Stimulated activated CD8-positive, alpha-beta memory T cell treated with anti-CD3 and anti-CD28 coated beads, Interleukin-12 subunit alpha, Interleukin-12 subunit beta, amount 100 ng/mL, for 24 hours (primary cell): Measurements from ENCODE around the gene HMGB2.

Source experiments
- DNase-seq: peaks from one replicate; pipeline ENCODE4 v3.0.0-alpha.2; 2020; ENCODE audit errors: extremely low read depth

The HMGB2 gene

DNA sequence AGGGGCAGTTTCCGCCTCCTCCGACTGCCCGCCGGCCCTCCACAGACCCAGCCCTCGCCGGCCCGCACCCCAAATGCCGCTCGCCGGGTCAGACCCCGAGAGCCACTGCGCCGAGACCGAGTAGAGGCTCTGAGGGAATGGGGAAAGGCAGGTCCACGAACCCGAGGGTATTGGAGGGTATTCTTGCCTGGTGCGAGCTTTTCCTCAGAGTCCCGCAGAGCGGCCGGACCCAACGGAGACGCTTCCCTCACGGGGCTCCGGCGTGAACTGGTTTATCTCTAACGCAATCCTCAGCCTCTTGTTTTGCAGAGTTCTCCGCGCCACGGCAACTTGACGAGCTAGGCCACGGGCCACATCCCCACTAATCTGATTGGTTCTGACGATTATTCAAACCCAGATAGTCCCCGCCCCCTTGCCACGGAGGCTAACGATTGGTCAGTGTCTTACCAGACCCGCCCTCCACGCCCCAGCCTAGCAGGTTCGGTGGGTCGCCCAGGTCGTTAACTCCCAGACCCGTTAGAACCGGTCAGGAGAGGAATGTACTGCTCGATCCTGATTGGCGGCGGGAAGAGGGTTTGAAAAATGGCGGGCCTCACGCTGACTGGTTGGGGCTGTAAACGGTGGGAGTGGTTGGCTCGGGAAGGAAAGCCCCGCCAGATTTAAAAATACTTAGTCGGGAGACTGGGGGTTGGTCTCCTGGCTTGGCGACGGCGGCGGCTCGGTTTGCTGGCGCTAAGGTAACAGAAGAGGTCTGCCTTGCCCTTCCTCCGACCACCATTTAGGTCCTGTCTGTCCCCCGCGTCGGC lies at the start of gene HMGB2:
TSS of gene HMGB2 (minus strand) at position 274 of the 806 bp plus-strand sequence. CDS start 709 bp downstream, outside the sequence.
- DNase-seq = peak; percentile 100

DNA sequence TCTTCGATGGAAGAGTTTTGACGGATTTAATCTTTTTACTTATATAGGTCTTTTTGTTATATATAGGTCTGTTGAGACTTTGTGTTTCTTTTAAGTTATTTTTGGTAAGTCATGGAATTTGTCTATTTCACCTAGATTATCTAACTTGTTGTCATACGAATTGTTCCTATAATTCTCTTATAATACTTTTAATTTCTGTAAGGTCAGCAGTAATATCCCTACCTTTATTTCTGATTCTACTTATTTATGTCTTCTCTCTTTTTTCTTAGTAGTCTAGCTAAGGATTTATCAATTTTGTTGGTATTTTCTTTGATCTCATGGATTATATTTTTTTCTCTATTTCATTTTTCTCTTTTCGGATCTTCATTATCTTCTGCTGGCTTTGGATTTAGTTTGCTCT lies 48.2 kb upstream of the HMGB2 start:
- DNase-seq = no peak

DNA sequence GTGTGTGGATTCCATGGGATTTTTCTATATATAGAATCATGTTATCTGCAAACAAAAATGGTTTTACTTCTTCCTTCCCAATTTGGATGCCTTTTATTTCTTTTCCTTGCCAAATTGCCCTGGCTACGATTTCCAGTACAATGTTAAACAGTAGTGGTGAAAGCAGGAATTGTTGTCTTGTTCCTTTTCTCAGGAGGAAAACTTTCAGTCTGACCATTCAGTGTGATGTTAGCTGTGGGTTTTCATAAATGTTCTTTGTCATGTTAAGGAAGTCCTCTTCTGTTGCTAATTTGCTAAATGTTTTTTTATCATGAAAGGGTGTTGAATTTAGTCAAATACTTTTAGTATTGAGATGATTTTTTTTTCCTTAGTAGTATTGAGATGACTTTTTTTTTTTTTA lies 47.5 kb upstream of the HMGB2 start:
- DNase-seq = no peak

DNA sequence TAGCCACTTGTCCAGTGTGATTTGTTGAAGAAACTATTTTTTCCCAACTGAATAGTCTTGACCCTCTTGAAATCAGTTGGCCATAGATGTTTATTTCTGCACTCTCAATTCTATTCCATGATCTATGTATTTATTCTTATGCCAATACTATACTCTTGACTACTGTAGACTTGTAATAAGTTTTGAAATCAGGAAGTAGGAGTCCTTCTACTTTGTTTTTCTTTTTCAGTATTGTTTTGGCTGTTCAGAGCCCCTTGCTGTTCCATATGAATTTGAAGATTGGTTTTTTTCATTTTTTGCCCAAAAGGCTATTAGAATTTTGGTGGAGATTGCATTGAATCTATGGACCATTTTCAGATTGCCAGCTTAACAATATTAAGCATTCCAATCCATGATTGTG lies 46.8 kb upstream of the HMGB2 start:
- no peak for DNase-seq

DNA sequence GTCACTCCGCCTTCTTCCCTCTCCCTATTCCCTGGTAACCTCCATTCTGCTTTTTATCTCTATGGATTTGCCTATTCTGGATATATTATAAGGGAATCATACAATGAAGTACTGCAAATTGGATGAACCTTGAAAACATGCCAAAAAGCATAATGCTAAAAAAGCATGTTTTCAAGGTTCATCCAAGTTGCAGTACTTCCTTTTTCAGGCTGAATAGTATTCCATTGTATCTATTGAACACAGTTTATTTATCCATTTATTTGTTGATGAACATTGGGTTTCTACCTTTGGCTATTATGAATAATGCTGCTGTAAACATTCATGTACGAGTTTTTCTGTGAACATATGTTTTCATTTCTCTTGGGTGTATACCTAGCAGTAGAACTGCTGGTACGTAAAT lies 45.8 kb upstream of the HMGB2 start:
- DNase-seq = no peak

DNA sequence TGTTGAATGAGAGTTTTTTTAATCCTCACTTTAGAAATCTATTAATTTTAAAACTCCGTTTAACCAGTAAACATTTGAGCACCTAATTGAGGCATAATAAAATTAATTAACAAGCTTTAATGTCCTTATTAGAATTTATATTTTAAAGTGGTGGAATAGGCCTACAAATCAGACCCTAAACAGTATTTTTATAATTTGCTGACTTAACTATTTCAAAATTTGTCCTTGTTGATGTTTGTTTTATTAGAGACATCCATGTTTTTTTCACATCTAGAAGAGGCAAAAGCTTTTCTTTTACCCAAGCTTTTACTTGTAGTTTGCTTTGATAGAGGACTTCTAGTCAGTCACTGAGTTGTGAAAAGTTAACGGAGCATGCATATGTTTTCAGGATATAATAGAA lies 40.4 kb upstream of the HMGB2 start:
- DNase-seq = no peak

DNA sequence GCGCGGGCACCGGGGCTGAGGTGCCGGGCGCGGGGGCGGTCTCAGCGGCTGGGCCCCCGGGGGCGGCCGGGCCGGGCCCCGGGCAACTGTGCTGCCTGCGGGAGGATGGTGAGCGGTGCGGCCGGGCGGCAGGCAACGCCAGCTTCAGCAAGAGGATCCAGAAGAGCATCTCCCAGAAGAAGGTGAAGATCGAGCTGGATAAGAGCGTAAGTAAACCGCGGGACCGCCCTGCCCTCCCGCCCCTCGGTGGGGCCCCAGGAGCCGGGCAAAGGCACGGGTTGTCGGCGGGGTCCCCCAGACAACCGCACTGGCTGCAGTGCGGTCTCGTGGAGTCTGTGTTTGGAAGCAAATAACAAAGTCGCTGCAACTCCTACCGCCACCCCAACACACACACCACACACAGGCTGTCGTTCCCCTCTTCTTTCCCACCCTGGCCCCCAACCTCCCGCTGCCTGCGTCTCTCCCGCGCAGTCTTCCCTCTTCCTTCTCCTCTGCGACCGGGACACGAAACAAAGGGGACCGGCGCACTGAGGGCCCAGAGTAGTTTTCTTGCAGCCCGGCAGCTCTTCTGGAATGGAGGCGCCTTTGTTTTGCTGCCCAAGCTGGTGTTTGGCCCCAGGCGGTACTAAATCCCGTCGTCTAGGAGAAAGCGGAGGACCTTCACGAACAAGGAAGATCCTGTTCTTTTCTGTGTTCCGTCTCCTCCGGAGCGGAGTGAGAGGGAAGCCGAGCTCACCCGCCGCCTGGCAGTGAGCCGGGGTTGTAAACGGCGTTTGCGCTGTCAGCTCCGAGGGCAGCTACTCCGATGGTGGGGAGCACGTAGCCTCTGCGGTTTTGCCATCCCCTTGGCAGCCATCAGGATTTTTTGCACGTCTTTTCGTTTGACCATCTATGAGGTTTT lies 37.4 kb upstream of the HMGB2 start:
- no peak for DNase-seq

DNA sequence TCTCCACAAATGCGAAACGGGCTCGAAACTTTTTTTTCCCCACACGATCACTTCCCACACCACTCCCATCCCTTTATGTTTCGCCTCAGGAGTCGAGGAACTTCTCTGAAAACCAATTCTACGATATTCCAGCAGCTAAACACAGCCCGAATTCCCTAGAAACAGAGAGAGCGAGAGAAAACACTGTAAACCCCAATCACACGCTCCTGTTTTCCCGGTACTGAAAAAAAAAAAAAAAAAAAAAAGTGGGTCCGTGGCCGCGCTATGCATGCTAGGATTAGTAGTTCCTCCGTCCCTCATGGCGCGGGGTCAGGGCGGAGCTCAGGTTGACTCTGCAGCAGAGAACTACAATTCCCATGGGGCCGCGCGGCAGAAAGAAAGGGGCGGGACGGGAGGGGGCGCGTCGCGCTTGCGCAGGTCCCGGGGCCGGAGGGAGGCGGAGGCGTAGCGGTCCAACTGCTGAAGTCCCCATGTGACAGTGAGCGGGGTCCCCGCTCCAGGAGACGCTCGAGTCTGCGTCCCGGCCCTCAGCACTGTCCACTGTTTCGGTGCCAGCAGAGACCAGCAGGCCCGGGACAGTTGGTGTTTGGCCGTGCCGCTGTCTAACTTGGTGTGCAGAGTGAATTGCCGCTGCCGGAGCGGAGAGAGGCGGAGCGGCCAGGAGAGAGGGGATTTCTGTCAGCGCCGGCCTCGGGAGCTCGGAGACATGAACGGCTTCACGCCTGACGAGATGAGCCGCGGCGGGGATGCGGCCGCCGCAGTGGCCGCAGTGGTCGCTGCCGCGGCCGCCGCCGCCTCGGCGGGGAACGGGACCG lies 36.5 kb upstream of the HMGB2 start, which contains the start of gene SAP30:
TSS of gene SAP30 (plus strand) at position 478 of the 815 bp plus-strand sequence. CDS start at position 707, 229 bp downstream.
- peak; percentile 93 for DNase-seq

DNA sequence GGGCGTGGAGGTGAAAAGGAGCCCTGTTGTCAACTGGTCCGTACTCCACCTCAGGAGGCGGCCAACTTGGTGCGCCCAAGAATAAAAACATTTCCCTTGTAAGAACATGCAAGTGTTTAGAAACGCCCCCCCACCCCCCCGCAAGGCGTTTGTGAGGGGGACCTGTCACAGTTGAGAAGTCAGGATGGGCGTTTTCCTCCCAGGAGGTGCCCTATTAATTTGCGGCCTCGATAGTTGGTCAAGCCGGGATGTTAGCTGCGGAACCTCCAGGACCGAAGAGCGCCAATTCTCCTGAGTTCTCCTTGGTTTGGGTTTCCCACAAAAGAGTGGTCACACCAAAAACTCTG lies 35.9 kb upstream of the HMGB2 start:
- DNase-seq = no peak

DNA sequence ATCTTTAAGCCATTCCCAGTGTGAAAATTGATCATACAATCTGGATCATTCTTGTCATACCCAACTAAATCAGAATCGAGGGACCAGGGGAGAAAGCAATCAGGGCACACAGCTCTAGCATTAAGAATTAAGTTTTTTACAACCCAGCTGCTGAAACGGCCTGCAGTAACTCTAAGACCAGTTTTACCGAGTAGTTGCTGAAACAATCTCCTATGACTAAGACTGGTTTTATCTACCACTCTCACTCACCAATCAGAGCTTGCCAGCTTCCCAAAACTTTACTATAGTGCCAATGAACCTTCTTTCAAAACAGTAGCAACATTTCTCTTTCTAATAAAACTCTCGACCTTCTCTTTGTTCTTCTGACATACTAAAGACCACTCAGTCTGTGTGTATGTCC lies 33.8 kb upstream of the HMGB2 start:
- DNase-seq = no peak

DNA sequence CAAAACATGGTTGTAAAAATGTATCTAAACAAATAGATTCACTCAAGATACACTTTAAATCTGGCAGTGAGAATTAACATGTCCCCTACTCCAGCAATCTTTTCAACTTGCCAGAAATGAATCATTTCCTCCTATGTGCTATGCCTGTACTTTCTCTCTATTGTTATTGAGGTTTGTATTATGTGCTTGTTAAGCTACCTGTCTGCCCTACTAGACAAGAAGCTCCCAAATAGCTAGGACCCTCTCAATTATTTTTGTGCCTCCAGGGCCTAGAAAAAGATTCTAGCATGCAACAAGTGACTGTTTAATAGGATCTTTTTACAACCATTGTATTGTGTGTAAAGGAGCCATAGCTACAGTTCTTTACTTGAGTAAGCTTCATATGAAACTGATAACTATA lies 33.1 kb upstream of the HMGB2 start:
- DNase-seq = no peak

DNA sequence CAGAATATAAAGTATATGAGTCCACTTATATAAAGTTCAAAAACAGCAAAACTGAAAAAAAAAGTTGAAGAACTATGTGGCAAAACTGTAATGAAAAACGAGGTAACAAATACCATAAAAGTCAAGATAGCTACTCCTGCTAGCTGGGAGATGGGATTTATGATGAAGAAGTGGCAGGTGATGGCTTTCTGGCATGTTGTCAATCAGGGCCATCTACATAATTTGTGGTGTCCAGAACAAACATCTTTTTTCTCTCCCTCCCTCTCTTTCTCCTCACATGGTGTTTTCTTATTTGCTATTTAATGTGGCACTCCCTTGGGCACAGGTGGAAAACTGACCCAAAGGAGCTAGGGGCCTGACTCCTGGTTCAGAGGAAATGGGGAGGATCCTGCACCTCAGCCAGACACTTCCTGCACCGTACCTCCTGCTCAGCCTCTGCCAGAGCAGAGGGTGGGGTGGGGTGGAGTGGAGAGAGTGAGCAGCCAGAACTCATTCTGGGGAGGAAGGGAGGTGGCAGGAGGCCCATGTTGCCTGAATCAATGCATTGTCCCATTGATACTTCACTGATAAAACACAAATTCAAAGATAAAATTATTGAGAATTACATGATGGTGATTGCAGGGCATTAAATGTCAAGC lies 31.3 kb upstream of the HMGB2 start:
- no peak for DNase-seq

DNA sequence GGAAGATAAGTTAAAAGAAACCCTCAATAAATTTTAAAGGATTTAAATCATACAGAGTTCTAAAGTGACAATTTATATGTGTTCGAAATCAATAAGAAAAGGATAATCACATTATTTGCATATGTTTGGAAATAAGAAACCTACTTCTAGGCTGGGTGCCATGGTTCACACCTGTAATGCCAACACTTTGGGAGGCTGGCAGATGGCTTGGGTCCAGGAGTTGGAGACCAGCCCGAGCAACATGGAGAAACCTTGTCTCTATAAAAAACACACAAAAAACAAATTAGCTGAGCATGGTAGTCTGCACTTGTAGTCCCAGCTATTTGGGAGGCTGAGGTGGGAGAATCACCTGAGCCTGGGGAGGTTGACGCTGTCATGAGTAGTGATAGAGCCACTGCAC lies 28.5 kb upstream of the HMGB2 start:
- DNase-seq = no peak

DNA sequence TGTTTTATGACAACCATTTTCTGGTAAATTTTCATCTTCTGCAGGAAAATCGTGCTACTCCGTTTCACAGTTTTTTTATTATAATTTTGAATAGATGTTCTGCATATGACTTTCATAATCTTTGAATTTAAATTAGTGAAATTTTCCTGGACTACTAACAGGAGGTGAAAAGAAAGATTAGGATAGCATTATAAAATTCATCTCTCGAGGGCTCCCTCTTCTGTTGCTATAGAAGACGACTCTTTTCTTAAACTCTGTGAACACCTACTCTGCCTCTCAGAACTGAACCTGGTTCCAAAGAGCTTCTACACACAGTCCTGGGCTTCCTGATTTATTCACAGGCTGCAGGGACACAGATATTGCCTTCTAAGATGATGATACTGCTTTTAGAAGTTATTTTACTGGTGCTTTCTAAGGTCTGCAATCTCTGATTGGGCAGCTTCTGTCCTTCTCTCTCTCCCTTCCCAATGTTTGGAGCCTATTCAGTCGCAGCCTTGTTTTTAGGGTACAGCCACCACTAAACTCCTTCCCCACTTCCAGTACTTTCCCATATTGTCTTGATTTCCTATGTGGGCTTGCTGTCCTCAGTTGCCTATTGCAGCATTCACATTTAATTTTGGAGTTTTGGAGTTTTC lies 26.5 kb upstream of the HMGB2 start:
- DNase-seq = no peak

DNA sequence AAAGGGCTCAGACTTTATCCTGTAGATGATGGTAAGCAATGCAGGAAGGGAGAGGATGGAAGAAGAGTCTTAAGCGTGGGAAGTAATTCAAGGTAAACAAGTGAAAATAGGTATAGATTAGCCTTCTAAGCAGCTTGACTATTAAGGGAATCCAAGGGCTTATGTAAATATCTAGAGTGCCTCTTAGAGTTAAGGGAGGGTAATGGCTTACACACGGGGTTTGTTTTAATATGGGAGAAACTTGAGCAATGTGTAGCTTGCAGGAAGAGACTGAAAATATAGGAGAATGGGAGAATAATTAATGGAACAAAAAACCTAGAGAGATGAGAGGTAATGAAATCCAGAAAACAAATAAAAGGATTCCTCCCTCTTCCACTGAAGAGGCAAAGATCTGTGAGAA lies 23.8 kb upstream of the HMGB2 start:
- DNase-seq = no peak

DNA sequence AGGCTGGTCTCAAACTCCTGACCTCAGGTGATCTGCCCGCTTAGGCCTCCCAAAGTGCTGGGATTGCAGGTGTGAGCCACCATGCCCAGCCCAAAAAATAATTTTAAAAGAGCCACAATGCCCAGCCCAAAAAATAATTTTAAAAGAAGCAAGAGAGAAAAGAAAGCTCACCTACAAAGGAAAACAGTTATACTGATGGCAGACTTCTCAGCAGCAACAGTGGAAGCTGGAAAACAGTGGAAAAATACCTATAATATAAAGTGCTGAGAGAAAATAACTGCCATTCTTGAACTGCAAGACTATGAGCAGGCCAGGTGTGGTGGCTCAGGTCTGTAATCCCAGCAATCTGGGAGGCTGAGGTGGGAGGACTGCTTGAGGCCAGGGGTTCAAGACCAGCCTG lies 13.3 kb upstream of the HMGB2 start:
- DNase-seq = no peak

DNA sequence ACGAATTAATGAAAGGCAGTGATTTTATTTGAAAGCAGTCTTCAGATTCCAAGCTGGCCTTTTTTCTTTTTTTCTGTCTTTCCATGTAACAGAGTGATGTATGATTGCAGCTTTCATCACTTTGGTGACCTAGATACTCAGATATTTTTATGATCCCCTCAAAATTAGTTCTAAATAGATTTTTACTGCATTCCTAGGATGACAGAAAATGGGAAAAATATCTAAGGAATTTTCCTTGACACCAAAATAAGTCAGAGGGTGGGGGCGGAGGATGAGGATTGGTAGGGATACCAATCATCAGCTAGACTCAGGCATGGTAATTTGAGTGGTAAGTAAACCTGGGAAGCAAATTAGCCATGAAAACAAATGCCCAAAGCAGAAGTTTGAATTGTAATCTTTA lies 11.9 kb upstream of the HMGB2 start:
- DNase-seq = no peak

DNA sequence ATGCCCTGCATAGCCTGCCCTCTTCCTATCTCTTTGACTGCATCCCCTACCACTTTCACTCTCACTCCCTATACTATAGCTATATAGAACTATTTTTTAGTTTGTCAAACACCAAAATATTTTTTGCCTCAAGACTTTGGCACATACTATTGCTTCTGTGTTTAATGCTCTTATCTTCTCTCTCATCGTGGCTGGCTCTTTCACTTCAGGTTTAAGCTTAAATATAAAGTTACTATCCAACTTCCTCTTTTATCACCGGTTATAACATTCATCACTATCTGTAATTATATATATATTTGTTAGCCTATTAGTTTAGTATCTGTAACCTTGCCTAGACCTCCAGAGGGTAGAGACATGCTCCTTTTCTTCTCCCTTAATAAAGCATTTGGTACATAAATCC lies 11.5 kb upstream of the HMGB2 start:
- DNase-seq = no peak

DNA sequence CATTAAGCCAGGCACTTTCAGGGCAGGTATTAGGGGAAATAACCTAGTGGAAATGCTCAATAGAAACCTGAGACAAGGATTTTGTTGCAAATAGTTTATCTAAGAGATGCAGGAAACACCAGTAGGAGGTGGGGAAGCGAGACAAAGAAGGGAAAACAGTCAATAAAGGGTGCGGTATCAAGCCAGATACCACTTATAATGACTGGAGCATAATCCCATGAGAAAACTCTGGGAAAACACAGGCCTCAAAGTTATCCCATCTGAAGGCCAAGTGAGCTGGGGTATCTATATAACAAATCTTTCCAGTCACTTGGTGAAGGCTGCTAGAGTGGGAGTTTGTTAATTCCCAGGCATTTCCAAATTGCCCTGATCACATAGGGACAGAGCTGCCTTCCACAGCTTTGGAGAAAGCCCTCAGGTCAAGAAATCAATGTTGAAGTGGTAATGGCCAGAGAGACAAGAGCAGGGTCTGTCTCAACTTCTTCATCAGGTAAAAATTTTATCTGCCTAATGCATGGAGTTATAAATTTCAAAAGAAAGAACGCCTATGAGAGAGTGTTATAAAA lies 9.8 kb upstream of the HMGB2 start:
- no peak for DNase-seq

DNA sequence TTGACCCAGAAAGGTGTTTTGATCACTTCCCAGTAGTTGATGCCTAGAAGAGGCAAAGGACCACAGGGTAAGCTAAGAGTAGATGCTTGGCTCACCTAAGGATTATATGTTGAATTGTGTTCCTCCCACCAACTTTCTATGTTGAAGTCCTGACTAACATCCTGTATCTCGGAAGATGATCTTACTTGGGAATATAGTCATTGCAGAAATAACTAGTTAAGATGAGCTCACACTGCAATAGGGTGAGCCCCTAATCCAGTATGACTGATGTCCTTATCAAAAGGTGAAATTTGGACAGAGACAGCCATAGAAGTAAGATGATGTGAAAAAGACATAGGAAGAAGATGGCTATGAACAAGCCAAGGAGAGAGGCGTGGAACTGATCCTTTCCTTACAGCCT lies 3.3 kb upstream of the HMGB2 start:
- DNase-seq = no peak
